ENCODE results near the gene RNU2-63P. TPM values are rescaled to one million over a fixed set of nuclear protein-coding genes. Genes with fewer than 3 reads are reported as not detected.

Gene RNU2-63P
- total and polyA plus RNA-seq, 2 experiments from 2014 or later, result 1.4 TPM; not detected in 1

DNA sequence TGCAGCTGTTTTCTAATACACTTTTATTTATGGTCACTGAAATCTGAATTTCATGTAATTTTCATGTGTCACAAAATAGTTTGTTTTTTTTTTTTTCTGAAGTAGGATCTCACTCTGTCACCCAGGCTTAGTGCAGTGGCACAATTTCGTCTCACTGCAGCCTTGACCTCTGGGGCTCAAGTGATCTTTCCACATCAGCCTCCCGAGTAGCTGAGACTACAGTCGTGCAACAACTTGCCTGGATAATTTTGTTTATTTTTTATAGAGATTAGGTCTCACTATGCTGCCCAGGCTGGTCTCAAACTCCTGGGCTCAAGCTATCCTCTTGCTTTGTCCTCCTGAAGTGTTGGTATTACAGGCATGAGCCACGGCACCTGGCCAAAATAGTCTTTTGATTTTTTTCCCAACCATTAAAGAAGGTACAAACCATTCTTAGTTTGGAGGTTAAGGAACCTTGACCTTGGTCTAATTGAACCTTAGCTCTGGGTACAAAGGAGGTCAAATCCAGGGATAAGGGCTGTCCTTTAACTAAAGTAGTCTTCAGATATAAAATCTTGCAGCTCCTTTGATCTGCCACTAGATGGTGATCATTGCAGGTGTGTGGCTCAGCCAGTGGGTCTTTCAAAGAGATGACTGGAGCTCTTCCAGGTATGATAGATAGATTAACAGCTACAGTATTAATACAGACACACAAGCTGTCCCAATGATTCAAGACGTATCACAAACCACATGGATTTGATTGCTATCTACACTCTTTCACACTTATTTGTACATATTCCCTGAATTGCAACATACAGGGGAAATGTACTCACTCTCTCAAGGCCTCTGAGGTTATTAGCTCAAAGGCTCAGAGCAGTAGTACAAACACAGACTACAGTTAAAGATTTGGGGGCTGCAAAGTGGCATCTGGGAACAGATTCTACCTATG lies 43.9 kb upstream of the RNU2-63P start:
- Histone ChIP-seq H2AFZ (peak overlapping the region; percentile 36), H3K36me3 (replicated peaks; ENCODE audit: insufficient read depth, low read depth) (no peaks in the 10 kb centered on the region), H3K9me2 (replicated peaks; ENCODE audit: insufficient read depth) (no peaks in the 10 kb centered on the region), H3K27me3 (no peaks in the 10 kb centered on the region), H4K20me1 (ENCODE audit: insufficient read depth, poor library complexity, severe bottlenecking) (no peaks in the 10 kb centered on the region), H3K79me2 (peaks cover 1% of the 10 kb centered on the region), H3K4me1 (ENCODE audit: insufficient read depth) (peaks cover 6% of the 10 kb centered on the region), H3K4me3 (no peak overlapping the region), H3K4me2 (no peak overlapping the region), H3K27ac (no peak overlapping the region), H3K9me3 (ENCODE audit: low read depth) (no peaks in the 10 kb centered on the region)
- DNase-seq (ENCODE audit: low spot score), result peak; percentile 69
- no peak for TF ChIP-seq EZH2 (IDR thresholded peaks at IDR 0.05; ENCODE audit: borderline replicate concordance)
- TF ChIP-seq, protein P1, sequence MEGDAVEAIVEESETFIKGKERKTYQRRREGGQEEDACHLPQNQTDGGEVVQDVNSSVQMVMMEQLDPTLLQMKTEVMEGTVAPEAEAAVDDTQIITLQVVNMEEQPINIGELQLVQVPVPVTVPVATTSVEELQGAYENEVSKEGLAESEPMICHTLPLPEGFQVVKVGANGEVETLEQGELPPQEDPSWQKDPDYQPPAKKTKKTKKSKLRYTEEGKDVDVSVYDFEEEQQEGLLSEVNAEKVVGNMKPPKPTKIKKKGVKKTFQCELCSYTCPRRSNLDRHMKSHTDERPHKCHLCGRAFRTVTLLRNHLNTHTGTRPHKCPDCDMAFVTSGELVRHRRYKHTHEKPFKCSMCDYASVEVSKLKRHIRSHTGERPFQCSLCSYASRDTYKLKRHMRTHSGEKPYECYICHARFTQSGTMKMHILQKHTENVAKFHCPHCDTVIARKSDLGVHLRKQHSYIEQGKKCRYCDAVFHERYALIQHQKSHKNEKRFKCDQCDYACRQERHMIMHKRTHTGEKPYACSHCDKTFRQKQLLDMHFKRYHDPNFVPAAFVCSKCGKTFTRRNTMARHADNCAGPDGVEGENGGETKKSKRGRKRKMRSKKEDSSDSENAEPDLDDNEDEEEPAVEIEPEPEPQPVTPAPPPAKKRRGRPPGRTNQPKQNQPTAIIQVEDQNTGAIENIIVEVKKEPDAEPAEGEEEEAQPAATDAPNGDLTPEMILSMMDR (IDR thresholded peaks at IDR 0.05; ENCODE audit: poor library complexity), result peak; percentile 77
- WGBS (ENCODE audit: low lambda C conversion rate, missing lambda C conversion rate), result 55% methylated on average over 5 of the region's 5 CpGs

DNA sequence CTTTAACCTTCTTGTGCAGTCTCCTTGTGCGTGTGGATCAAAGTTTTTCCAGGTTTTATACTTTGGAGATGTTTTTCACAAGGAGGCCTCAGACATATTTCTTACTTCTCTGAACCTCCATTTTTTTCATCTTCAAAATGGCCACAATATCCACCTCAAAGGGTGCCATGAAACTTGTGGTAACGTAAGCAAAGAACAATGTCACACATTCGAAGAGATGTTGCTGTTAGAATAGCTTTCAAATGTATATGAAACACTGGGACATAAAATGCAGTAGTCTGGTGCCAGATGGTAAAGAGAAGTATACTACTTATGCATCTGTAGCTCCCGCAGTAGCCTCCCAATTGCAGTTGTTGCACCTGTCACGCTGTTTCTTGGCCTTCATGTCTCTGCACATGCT lies 41.8 kb upstream of the RNU2-63P start:
- H3K4me3 ChIP-seq, result no peak overlapping the region
- TF ChIP-seq, protein P1 (IDR thresholded peaks at IDR 0.05; ENCODE audit: poor library complexity), result no peak
- no peak for TF ChIP-seq EZH2 (IDR thresholded peaks at IDR 0.05; ENCODE audit: borderline replicate concordance)
- no peak for TF ChIP-seq EZH2phosphoT487 (IDR thresholded peaks at IDR 0.05; ENCODE audit: low read depth, severe bottlenecking, unreplicated experiment)
- H3K36me3 ChIP-seq (replicated peaks; ENCODE audit: insufficient read depth, low read depth), result no peaks in the 10 kb centered on the region
- WGBS (ENCODE audit: low lambda C conversion rate, missing lambda C conversion rate), result 94% methylated on average over 5 of the region's 5 CpGs
- no peak overlapping the region for H3K4me2 ChIP-seq
- DNase-seq (ENCODE audit: low spot score), result no peak
- H4K20me1 ChIP-seq (ENCODE audit: insufficient read depth, poor library complexity, severe bottlenecking), result no peaks in the 10 kb centered on the region
- peaks cover 20% of the 10 kb centered on the region for H3K79me2 ChIP-seq
- no peak overlapping the region for H3K27ac ChIP-seq
- no peaks in the 10 kb centered on the region for H3K9me3 ChIP-seq (ENCODE audit: low read depth)
- H3K4me1 ChIP-seq (ENCODE audit: insufficient read depth), result peaks cover 18% of the 10 kb centered on the region
- H2AFZ ChIP-seq, result no peak overlapping the region
- H3K27me3 ChIP-seq, result no peaks in the 10 kb centered on the region
- H3K9me2 ChIP-seq (replicated peaks; ENCODE audit: insufficient read depth), result no peaks in the 10 kb centered on the region

DNA sequence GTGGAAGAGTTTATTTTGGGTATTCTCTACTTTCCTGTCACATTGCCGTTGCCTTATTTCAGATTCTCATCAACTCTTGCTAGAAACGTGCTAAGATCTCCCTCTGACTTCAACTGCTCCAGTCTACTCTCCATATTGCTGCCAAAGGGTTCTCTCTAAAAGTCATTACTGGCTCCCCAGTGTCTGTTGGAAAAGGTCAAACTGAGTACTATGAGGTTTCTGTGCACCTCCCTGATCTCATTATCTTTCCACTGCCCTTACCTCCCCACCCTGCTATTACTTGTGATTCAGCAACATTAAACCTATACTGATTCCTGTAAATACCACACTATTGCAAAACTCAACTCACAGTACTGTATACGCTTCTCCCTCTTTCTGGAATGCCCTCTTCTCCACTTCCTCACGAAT lies 41.1 kb upstream of the RNU2-63P start:
- no peak overlapping the region for H3K27ac ChIP-seq
- H3K9me2 ChIP-seq (replicated peaks; ENCODE audit: insufficient read depth), result no peaks in the 10 kb centered on the region
- 65% methylated on average over 4 of the region's 4 CpGs for WGBS (ENCODE audit: low lambda C conversion rate, missing lambda C conversion rate)
- H3K79me2 ChIP-seq, result peaks cover 28% of the 10 kb centered on the region
- H3K4me1 ChIP-seq (ENCODE audit: insufficient read depth), result peaks cover 24% of the 10 kb centered on the region
- no peak for DNase-seq (ENCODE audit: low spot score)
- TF ChIP-seq EZH2 (IDR thresholded peaks at IDR 0.05; ENCODE audit: borderline replicate concordance), result no peak
- no peak for TF ChIP-seq EZH2phosphoT487 (IDR thresholded peaks at IDR 0.05; ENCODE audit: low read depth, severe bottlenecking, unreplicated experiment)
- TF ChIP-seq, protein P1 (IDR thresholded peaks at IDR 0.05; ENCODE audit: poor library complexity), result no peak
- H3K9me3 ChIP-seq (ENCODE audit: low read depth), result no peaks in the 10 kb centered on the region
- peaks cover 4% of the 10 kb centered on the region for H4K20me1 ChIP-seq (ENCODE audit: insufficient read depth, poor library complexity, severe bottlenecking)
- H3K4me3 ChIP-seq, result no peak overlapping the region
- H2AFZ ChIP-seq, result no peak overlapping the region
- no peak overlapping the region for H3K4me2 ChIP-seq
- H3K27me3 ChIP-seq, result no peaks in the 10 kb centered on the region
- no peaks in the 10 kb centered on the region for H3K36me3 ChIP-seq (replicated peaks; ENCODE audit: insufficient read depth, low read depth)
